B cell (primary cell): ENCODE measurements around the gene CCDC91. TPM values are rescaled to one million over a fixed set of nuclear protein-coding genes. Genes with fewer than 3 reads are reported as not detected.

Experiments used
- ATAC-seq: fragments of 200-7000 bp; cut with Tn5 transposase; one replicate; pipeline ENCODE4 v1.10.0; 2021; ENCODE audit warnings: low read depth, mild to moderate bottlenecking, moderate number of reproducible peaks, moderate library complexity
- CTCF ChIA-PET: fragments of 350-600 bp; sonication (Branson Sonifier 250); formaldehyde crosslinking; loops from one replicate; lab custom pipeline; 2021; ENCODE audit warnings: antibody characterized with exemption, inconsistent platforms; lab: Charles Lee
- POLR2A ChIA-PET: fragments of 350-600 bp; sonication (Branson Sonifier 250); formaldehyde crosslinking; loops from one replicate; lab custom pipeline; 2021; ENCODE audit warnings: antibody characterized with exemption; lab: Charles Lee
- DNase-seq: peaks from one replicate; pipeline ENCODE4 v3.0.0; 2013
- H2AFZ ChIP-seq: 2 replicates; pipeline ENCODE4 v1.6.1; 2012; ENCODE audit warnings: mild to moderate bottlenecking, low read depth, low read length; ENCODE audit not compliant: insufficient read depth, poor library complexity, severe bottlenecking
- H3K27ac ChIP-seq, 2 donors: 1 replicate in 1 of 2; 2 replicates in 1 of 2; pipeline ENCODE4 v1.5.1; 2012 to 2013; ENCODE audit warnings: low read length in 2 of 2, mild to moderate bottlenecking in 2 of 2, moderate library complexity in 1 of 2
- H3K27me3 ChIP-seq, 4 experiments: fragments of 200-600 bp in 1 of 4; sonication (generic) in 1 of 4; replicated peaks in 1 of 4; 1 replicate in 2 of 4; 2 replicates in 2 of 4; pipeline versions ENCODE4 v1.6.1 to v1.7.0; 2013 to 2016; ENCODE audit warnings: low read length in 3 of 4, mild to moderate bottlenecking in 2 of 4, mixed read lengths in 1 of 4, moderate library complexity in 1 of 4; ENCODE audit not compliant: insufficient read depth in 4 of 4, control insufficient read depth in 3 of 4; ENCODE audit errors: control extremely low read depth in 1 of 4
- H3K36me3 ChIP-seq, 2 experiments: replicated peaks in 1 of 2; 1 replicate in 1 of 2; 2 replicates in 1 of 2; pipeline versions ENCODE4 v1.6.1 to v1.7.1; 2013; ENCODE audit warnings: low read length in 1 of 2; ENCODE audit not compliant: insufficient read depth in 2 of 2, control insufficient read depth in 1 of 2; ENCODE audit errors: control extremely low read depth in 1 of 2, extremely low read depth in 1 of 2
- H3K4me1 ChIP-seq, 2 donors: fragments of 200-600 bp in 1 of 2; sonication (generic) in 1 of 2; 1 replicate in 1 of 2; 2 replicates in 1 of 2; pipeline versions ENCODE4 v1.5.1 to v1.6.1; 2013 to 2017; ENCODE audit warnings: low read length in 2 of 2; ENCODE audit not compliant: control insufficient read depth in 2 of 2, insufficient read depth in 2 of 2
- H3K4me2 ChIP-seq: replicated peaks from 2 replicates; pipeline ENCODE3; 2012; ENCODE audit warnings: mild to moderate bottlenecking, low read depth, low read length; ENCODE audit not compliant: poor library complexity, severe bottlenecking
- H3K4me3 ChIP-seq, 5 experiments: fragments of 200-600 bp in 1 of 5; sonication (generic) in 1 of 5; 1 replicate in 3 of 5; 2 replicates in 2 of 5; pipeline versions ENCODE4 v1.5.1 to v1.7.0; 2011 to 2016; ENCODE audit warnings: low read length in 4 of 5, mild to moderate bottlenecking in 4 of 5, low read depth in 2 of 5, control low read depth in 1 of 5, moderate library complexity in 1 of 5; ENCODE audit not compliant: insufficient read depth in 1 of 5; ENCODE audit errors: control extremely low read depth in 1 of 5, extremely low read depth in 1 of 5
- H3K79me2 ChIP-seq: fragments of 200-600 bp; sonication (generic); one replicate; pipeline ENCODE4 v1.6.0; 2016; ENCODE audit warnings: low read length; ENCODE audit not compliant: control insufficient read depth, insufficient read depth
- H3K9ac ChIP-seq: fragments of 200-600 bp; sonication (generic); 2 replicates; pipeline ENCODE4 v1.6.1; 2017; ENCODE audit warnings: mild to moderate bottlenecking, low read length, moderate library complexity
- H3K9me3 ChIP-seq, 3 donors: one replicate each; pipeline versions ENCODE4 v1.6.1 to v1.7.1; 2013; ENCODE audit warnings: low read length in 2 of 3; ENCODE audit not compliant: control insufficient read depth in 2 of 3, insufficient read depth in 1 of 3; ENCODE audit errors: control extremely low read depth in 1 of 3
- H4K20me1 ChIP-seq: 2 replicates; pipeline ENCODE4 v1.6.0; 2012; ENCODE audit warnings: mild to moderate bottlenecking, low read length; ENCODE audit not compliant: insufficient read depth, control insufficient read depth, poor library complexity, severe bottlenecking
- H3K27ac Mint-ChIP-seq: one replicate; pipeline ENCODE4 v1.8.0; 2021; ENCODE audit warnings: mixed read lengths
- H3K27me3 Mint-ChIP-seq: one replicate; pipeline ENCODE4 v1.8.0; 2021; ENCODE audit warnings: mixed read lengths
- H3K4me1 Mint-ChIP-seq: one replicate; pipeline ENCODE4 v1.8.0; 2021; ENCODE audit warnings: mixed read lengths
- H3K4me3 Mint-ChIP-seq: one replicate; pipeline ENCODE4 v1.8.0; 2021; ENCODE audit warnings: mixed read lengths
- H3K9me3 Mint-ChIP-seq: one replicate; pipeline ENCODE4 v1.8.0; 2022; ENCODE audit warnings: mixed read lengths; ENCODE audit not compliant: insufficient read depth
- EZH2 ChIP-seq: IDR thresholded peaks from 2 replicates; pipeline ENCODE4 v1.6.1; 2012; ENCODE audit warnings: borderline replicate concordance, low read depth, mild to moderate bottlenecking, moderate library complexity, low read length; ENCODE audit not compliant: insufficient read depth, poor library complexity, severe bottlenecking
- WGBS: methylation state at CpG from one replicate; pipeline ENCODE4 v1.1.5; 2013; ENCODE audit warnings: missing lambda C conversion rate; ENCODE audit not compliant: insufficient coverage; 5-methylcytosine and 5-hydroxymethylcytosine counted together
- intact Hi-C: fragments of 100-400 bp; cut with micrococcal nuclease; formaldehyde crosslinking; loops from one replicate; pipeline ENCODE4 v1.10.0; 2022
- polyA plus RNA-seq: library from polyadenylated mRNA; depleted of rRNA; stranded (reverse); fragments of >200 nt; gene quantifications from 2 replicates; pipeline ENCODE4 v1.2.3, GENCODE V29; 2012
- total RNA-seq, 2 donors: library from RNA; stranded (reverse); fragments of 120-200 nt in 1 of 2; gene quantifications; 1 replicate in 1 of 2; 2 replicates in 1 of 2; pipeline versions ENCODE4 v1.2.3 to v1.2.4, GENCODE V29; 2013 to 2022
- TF ChIP-seq, protein P1 (sequence below): fragments of 200-600 bp; IDR thresholded peaks from one replicate; pipeline ENCODE4 v1.8.0; 2022; ENCODE audit warnings: antibody characterized with exemption, mild to moderate bottlenecking

CCDC91 gene
- total and polyA plus RNA-seq, 2 donors (not counting 1 experiment from before 2014, with no cell fraction given) = 10.9 to 64.8 TPM

DNA sequence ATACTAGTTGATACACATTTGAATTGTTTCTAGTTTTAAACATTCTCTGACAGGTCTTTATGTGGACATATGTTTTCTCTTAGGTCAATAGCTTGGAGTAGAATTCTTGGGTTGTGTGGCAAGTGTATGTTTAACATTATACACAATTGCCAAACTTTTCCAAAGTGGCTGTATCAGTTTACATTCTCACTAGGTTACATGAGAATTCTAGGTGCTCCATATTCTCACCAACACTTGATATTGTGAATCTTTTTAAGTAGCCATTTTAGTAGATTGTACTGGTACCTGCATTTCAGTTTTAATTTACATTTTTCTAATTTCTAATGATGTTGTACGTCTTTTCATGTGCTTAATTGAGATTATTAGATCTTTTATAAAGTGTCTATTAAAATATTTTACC is 28.6 kb downstream of the CCDC91 start:
- CTCF ChIA-PET = no interaction called here
- Histone ChIP-seq H3K4me1 (peaks cover 27 to 34% of the 10 kb centered on the region in 2 donors), H3K27ac (no peak overlapping the region), H2AFZ (no peak overlapping the region), H3K4me3 (no peak overlapping the region), H3K4me2 (no peak overlapping the region), H3K27me3 (no peaks in the 10 kb centered on the region), H3K9ac (no peak overlapping the region), H4K20me1 (no peaks in the 10 kb centered on the region), H3K79me2 (peaks cover 63% of the 10 kb centered on the region), H3K9me3 (peaks cover 0 to 6% (median 3%) of the 10 kb centered on the region in 3 donors), H3K36me3 (no peaks in the 10 kb centered on the region)
- Mint-ChIP-seq H3K4me1 (peaks cover 58% of the 10 kb centered on the region), H3K4me3 (no peak overlapping the region), H3K27me3 (no peaks in the 10 kb centered on the region), H3K27ac (no peak overlapping the region), H3K9me3 (peaks cover 6% of the 10 kb centered on the region)
- POLR2A ChIA-PET = no interaction called here
- ATAC-seq (no peak), DNase-seq (no peak)
- intact Hi-C loops = no loop called here
- no CpG with 5 or more reads among the region's 1 CpG for WGBS
- no peak for TF ChIP-seq EZH2
- TF ChIP-seq, protein P1, sequence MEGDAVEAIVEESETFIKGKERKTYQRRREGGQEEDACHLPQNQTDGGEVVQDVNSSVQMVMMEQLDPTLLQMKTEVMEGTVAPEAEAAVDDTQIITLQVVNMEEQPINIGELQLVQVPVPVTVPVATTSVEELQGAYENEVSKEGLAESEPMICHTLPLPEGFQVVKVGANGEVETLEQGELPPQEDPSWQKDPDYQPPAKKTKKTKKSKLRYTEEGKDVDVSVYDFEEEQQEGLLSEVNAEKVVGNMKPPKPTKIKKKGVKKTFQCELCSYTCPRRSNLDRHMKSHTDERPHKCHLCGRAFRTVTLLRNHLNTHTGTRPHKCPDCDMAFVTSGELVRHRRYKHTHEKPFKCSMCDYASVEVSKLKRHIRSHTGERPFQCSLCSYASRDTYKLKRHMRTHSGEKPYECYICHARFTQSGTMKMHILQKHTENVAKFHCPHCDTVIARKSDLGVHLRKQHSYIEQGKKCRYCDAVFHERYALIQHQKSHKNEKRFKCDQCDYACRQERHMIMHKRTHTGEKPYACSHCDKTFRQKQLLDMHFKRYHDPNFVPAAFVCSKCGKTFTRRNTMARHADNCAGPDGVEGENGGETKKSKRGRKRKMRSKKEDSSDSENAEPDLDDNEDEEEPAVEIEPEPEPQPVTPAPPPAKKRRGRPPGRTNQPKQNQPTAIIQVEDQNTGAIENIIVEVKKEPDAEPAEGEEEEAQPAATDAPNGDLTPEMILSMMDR = no peak

DNA sequence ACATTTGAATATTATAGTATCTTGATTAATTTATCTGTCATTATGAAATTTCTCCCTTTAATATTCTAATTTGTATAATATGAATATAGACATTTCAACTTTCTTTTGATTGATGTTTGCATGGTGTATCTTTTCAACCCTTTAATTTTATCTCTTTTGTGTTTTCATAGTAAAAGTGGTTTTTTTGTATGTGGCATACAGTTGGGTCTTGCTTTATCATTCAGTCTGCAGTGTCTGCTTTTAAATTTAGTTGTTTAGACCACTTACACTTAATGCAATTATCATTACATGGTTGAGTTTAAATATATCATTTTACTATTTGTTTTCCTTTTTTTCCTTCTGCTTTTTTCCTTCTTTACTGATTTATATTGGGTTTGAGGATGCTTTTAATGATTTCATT is 29.6 kb downstream of the CCDC91 start:
- ChIA-PET CTCF (no interaction called here), POLR2A (no interaction called here)

More for the DNA sequence above, 29.6 kb downstream of the CCDC91 start:
- H2AFZ ChIP-seq = no peak overlapping the region
- no peak overlapping the region for H3K27ac ChIP-seq
- H3K36me3 ChIP-seq = no peaks in the 10 kb centered on the region
- DNase-seq (no peak), ATAC-seq (no peak)
- H3K79me2 ChIP-seq = peaks cover 55% of the 10 kb centered on the region
- peaks cover 29 to 41% of the 10 kb centered on the region in 2 donors for H3K4me1 ChIP-seq
- no peak overlapping the region for H3K4me2 ChIP-seq
- intact Hi-C loops = no loop called here
- no peak overlapping the region for H3K27ac Mint-ChIP-seq
- H3K27me3 ChIP-seq = no peaks in the 10 kb centered on the region
- no peaks in the 10 kb centered on the region for H4K20me1 ChIP-seq
- no peak overlapping the region for H3K4me3 Mint-ChIP-seq
- no peak overlapping the region for H3K9ac ChIP-seq
- H3K27me3 Mint-ChIP-seq = no peaks in the 10 kb centered on the region
- H3K9me3 Mint-ChIP-seq = peaks cover 6% of the 10 kb centered on the region
- TF ChIP-seq, protein P1 = no peak
- TF ChIP-seq EZH2 = no peak
- H3K9me3 ChIP-seq = peaks cover 0 to 6% (median 3%) of the 10 kb centered on the region in 3 donors
- no peak overlapping the region for H3K4me3 ChIP-seq
- H3K4me1 Mint-ChIP-seq = peaks cover 55% of the 10 kb centered on the region
